Activated CD4-positive, alpha-beta T cell treated with anti-CD3 and anti-CD28 coated beads, Interleukin-2, amount 10 ng/mL, durations not matched to agents 7 days and 5 days (primary cell): ENCODE data around the gene TMEM151B. TPM values are rescaled to one million over a fixed set of nuclear protein-coding genes. Genes with fewer than 3 reads are reported as not detected.

Experiments used
- total RNA-seq, 2 experiments: library from RNA; stranded (reverse); gene quantifications; one replicate each; pipeline ENCODE4 v1.2.3, GENCODE V29; 2021

Gene TMEM151B
- total RNA-seq, 2 experiments from 2014 or later, result not detected

Other genes starting within 250 kb of the TMEM151B start
- gene MRPL14, start 143.0 kb upstream of the TMEM151B start, total RNA-seq, result 10 to 100 TPM; 37.6 to 47.2 TPM
- 10 to 100 TPM; 14.5 to 15.3 TPM for gene TMEM63B, start 142.9 kb upstream of the TMEM151B start, total RNA-seq
- 1 to 10 TPM; 2.5 to 3.0 TPM for gene CAPN11, start 111.6 kb upstream of the TMEM151B start, total RNA-seq
- gene MYMX, start 53.5 kb upstream of the TMEM151B start, total RNA-seq, result not detected
- 10 to 100 TPM; 38.5 to 46.9 TPM for gene SLC29A1, start 46.9 kb upstream of the TMEM151B start, total RNA-seq
- gene HSP90AB1, start 23.3 kb upstream of the TMEM151B start, total RNA-seq, result 100 to 1,000 TPM; 522 to 571 TPM
- gene SLC35B2, start 12.9 kb upstream of the TMEM151B start, total RNA-seq, result 10 to 100 TPM; 29.5 to 30.1 TPM
- 10 to 100 TPM; 14.7 to 15.3 TPM for gene NFKBIE, start 4.9 kb upstream of the TMEM151B start, total RNA-seq
- 10 to 100 TPM; 16.8 to 19.6 TPM for gene AARS2, start 42.9 kb downstream of the TMEM151B start, total RNA-seq
- gene SPATS1, start 72.2 kb downstream of the TMEM151B start, total RNA-seq, result not detected
- 10 to 100 TPM; 24.4 to 29.8 TPM for gene CDC5L, start 117.3 kb downstream of the TMEM151B start, total RNA-seq